ENCODE measurements around the gene RNF187.
A peak's percentile ranks its signal among the peaks of the same experiment; 100 is the strongest.

RNF187 gene

DNA sequence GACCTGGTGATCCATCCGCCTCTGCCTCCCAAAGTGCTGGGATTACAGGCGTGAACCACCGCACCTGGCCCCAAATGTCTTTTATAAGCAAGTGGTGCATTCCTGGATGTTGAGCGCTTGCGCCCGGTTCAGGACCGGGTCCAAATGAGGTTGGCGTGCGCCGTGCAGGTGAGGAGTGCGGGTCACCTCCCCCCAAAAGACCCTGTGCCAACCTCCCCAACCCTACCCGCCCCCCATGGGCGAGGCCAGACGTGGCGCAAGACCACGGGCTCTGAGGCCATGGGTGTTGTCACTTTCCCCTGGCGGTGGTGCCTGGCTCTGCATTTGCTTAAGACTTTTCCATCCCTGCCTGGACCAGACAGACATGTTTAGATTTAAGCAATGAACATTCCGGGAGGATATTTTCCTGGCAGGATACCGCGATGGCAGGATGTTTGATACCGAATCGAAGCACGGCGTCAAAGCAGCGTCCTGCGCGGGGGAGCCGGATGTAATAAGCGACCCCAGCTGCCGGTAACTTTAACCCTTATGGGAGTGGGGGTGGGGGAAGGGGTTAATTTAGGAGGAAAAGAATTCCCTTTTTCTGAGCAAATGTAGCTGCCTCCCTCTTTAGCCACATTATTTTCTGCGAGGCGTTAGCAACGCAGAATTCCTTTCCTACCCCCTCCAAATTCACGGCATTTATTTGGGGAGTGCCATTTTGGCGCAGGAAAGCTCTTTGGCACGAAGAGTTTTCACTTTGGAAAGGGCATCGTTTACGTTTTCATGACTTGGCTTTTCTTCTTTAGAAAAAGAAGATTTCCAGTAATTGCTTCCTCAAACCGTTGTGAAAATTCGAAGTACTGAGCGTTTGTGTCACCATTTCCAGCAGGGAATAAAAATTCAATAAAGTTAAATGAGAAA, 27.8 kb upstream of the RNF187 start:
- no peak for DNase-seq (ENCODE audit: low spot score)
- peak overlapping the region; percentile 69 for H3K4me3 ChIP-seq
- peak overlapping the region; percentile 69 to 90 for H3K27ac ChIP-seq
- peak; percentile 62 for TF ChIP-seq CTCF (IDR thresholded peaks at IDR 0.05)

DNA sequence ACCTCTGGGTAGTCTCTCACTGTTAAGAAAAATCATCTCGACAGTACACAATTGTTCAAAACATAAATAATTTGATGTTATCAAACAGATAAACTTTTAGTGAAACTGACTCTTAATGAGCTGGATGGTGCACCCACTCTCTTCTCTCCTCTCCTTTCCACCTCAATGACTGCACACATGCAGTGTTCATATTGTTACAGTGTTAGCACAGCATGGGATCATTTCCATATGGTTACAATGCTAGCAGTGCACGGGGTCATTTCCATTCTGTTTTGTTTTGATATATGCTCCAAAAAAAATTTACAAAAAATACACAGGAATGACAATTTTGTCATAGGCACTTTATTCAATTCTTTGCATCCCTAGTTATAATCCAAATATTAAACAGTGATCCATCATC, 26.4 kb upstream of the RNF187 start:
- DNase-seq (ENCODE audit: low spot score), result no peak
- H3K27ac ChIP-seq, result no peak overlapping the region
- no peak overlapping the region for H3K4me3 ChIP-seq
- no peak for TF ChIP-seq CTCF (IDR thresholded peaks at IDR 0.05)

DNA sequence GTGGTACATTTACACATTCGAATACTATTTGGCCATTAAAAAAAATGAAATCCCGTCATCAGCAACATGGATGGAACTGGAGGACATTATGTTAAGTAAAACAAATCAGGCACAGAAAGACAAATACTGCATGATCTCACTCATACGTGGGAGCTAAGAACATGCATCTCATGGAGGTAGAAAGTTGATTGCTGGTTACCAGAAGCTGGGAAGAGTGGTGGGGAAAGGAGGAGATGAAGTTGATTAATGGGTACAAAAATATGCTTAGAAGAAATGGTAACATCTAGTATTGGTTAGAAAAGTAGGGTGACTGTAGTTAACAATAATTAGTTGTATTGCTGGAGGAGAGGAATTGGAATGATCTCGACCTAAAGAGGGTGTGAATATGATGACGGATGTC, 24.6 kb upstream of the RNF187 start:
- TF ChIP-seq CTCF (IDR thresholded peaks at IDR 0.05), result no peak
- Histone ChIP-seq H3K27ac (no peak overlapping the region), H3K4me3 (no peak overlapping the region)
- no peak for DNase-seq (ENCODE audit: low spot score)

DNA sequence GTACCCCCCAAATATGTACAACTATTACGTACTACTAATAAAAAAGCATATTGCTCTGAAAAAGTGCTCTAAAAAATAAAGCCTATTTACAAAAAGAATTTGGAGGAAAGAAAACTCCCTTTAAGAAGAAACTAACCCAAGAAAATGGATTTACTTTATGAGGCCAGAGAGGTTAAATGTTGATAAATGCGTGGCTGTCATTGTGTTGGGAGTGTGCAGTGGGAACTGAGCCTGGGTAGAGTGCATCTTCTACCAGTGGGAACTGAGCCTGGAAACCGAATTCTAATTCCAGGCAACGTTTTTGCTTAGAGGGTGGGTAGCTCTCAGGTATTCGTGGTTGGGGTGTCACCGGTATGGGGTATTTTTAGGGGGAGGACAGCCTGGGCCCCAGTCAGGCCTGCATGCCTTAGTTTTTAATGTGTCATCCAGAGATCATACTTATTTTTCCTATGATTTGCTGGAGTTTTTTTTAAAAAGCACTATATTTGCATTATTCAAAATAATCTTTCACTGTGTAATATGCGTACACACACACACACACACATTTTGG, 24.1 kb upstream of the RNF187 start:
- TF ChIP-seq CTCF (IDR thresholded peaks at IDR 0.05), result no peak
- Histone ChIP-seq H3K4me3 (no peak overlapping the region), H3K27ac (no peak overlapping the region)
- DNase-seq (ENCODE audit: low spot score), result no peak

GRCh38 chr1:228463559-228464455, 23.4 kb upstream of the RNF187 start:
- TF ChIP-seq CTCF (IDR thresholded peaks at IDR 0.05), result no peak
- no peak for DNase-seq (ENCODE audit: low spot score)
- Histone ChIP-seq H3K27ac (no peak overlapping the region), H3K4me3 (peak overlapping the region; percentile 45)

DNA sequence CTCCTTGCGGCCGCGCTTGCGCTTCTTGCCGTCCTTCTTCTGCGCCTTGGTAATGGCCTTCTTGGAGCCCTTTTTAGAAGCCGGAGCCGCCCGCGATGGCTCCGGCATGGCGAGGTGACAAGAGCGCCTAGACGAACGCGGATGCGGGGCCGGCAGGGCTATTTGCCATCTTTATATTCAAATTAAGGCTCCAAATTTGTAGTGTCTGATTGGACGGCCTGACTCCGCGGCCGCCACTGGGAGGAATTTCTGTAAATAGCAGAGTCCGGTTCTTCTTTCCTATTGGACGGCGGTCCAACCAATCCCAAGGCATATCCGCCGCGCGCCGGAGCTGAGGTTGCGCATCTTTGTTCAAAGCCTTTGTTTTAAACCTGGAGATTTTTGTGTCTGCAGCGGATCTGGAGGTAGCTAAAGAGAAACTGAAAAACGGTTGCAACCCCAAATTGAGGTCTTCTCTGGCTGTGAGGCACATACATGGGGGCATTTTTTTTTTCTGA, 22.6 kb upstream of the RNF187 start:
- TF ChIP-seq CTCF (IDR thresholded peaks at IDR 0.05), result no peak
- no peak for DNase-seq (ENCODE audit: low spot score)
- peak overlapping the region; percentile 45 for H3K4me3 ChIP-seq
- no peak overlapping the region for H3K27ac ChIP-seq
